Measurements from ENCODE around the gene ANKRD17. TPM values are rescaled to one million over a fixed set of nuclear protein-coding genes. Genes with fewer than 3 reads are reported as not detected.

Gene ANKRD17
- total RNA-seq, 1 donor from 2014 or later = 84.8 TPM

Other genes starting within 250 kb of the ANKRD17 start
- 12.5 TPM for gene COX18, start 189.1 kb downstream of the ANKRD17 start, total RNA-seq
- gene ALB, start 145.5 kb upstream of the ANKRD17 start, total RNA-seq = 1.0 TPM
- not detected for gene AFP, start 177.4 kb upstream of the ANKRD17 start, total RNA-seq
- gene AFM, start 222.9 kb upstream of the ANKRD17 start, total RNA-seq = not detected

Data from sciatic nerve (tissue), 1 donor.